ENCODE data around the gene MOGAT1. TPM values are rescaled to one million over a fixed set of nuclear protein-coding genes. Genes with fewer than 3 reads are reported as not detected.
A peak's percentile ranks its signal among the peaks of the same experiment; 100 is the strongest.

The MOGAT1 gene
- total and polyA plus RNA-seq, 2 of the 13 experiments (the other 11 are each of a cell fraction or from before 2014, with no cell fraction given), result 0.98 to 4.3 TPM

GRCh38 chr2:222708274-222708710 lies 36.8 kb downstream of the MOGAT1 start (continued):
- TF ChIP-seq, protein P1, sequence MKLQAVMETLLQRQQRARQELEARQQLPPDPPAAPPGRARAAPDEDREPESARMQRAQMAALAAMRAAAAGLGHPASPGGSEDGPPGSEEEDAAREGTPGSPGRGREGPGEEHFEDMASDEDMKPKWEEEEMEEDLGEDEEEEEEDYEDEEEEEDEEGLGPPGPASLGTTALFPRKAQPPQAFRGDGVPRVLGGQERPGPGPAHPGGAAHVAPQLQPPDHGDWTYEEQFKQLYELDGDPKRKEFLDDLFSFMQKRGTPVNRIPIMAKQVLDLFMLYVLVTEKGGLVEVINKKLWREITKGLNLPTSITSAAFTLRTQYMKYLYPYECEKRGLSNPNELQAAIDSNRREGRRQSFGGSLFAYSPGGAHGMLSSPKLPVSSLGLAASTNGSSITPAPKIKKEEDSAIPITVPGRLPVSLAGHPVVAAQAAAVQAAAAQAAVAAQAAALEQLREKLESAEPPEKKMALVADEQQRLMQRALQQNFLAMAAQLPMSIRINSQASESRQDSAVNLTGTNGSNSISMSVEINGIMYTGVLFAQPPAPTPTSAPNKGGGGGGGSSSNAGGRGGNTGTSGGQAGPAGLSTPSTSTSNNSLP (IDR thresholded peaks at IDR 0.05; ENCODE audit: low read depth, low read length), result peak; percentile 67
- no peak for TF ChIP-seq ZNF549 (CRISPR knock-in tag; IDR thresholded peaks at IDR 0.05)
- TF ChIP-seq CTCF (CRISPR knock-in tag; IDR thresholded peaks at IDR 0.05), result peak; percentile 94
- TF ChIP-seq, protein P2, sequence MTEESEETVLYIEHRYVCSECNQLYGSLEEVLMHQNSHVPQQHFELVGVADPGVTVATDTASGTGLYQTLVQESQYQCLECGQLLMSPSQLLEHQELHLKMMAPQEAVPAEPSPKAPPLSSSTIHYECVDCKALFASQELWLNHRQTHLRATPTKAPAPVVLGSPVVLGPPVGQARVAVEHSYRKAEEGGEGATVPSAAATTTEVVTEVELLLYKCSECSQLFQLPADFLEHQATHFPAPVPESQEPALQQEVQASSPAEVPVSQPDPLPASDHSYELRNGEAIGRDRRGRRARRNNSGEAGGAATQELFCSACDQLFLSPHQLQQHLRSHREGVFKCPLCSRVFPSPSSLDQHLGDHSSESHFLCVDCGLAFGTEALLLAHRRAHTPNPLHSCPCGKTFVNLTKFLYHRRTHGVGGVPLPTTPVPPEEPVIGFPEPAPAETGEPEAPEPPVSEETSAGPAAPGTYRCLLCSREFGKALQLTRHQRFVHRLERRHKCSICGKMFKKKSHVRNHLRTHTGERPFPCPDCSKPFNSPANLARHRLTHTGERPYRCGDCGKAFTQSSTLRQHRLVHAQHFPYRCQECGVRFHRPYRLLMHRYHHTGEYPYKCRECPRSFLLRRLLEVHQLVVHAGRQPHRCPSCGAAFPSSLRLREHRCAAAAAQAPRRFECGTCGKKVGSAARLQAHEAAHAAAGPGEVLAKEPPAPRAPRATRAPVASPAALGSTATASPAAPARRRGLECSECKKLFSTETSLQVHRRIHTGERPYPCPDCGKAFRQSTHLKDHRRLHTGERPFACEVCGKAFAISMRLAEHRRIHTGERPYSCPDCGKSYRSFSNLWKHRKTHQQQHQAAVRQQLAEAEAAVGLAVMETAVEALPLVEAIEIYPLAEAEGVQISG (CRISPR knock-in tag; IDR thresholded peaks at IDR 0.05), result peak; percentile 62
- no peak for TF ChIP-seq ZNF652 (CRISPR knock-in tag; IDR thresholded peaks at IDR 0.05; ENCODE audit: borderline replicate concordance, low read depth)
- 0 out of 2 replicates have a peak, but pooled peaks have one; percentile 56 for TF ChIP-seq NFKBIZ (CRISPR knock-in tag; IDR thresholded peaks at IDR 0.05)
- TF ChIP-seq, protein P3, sequence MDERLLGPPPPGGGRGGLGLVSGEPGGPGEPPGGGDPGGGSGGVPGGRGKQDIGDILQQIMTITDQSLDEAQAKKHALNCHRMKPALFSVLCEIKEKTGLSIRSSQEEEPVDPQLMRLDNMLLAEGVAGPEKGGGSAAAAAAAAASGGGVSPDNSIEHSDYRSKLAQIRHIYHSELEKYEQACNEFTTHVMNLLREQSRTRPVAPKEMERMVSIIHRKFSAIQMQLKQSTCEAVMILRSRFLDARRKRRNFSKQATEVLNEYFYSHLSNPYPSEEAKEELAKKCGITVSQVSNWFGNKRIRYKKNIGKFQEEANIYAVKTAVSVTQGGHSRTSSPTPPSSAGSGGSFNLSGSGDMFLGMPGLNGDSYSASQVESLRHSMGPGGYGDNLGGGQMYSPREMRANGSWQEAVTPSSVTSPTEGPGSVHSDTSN (CRISPR knock-in tag; IDR thresholded peaks at IDR 0.05), result no peak
- TF ChIP-seq IRF2 (CRISPR knock-in tag; IDR thresholded peaks at IDR 0.05), result peak; percentile 50; the same call in 1 of the 2 replicates
- 0 out of 2 replicates have a peak, but pooled peaks have one; percentile 61 for TF ChIP-seq KLF9 (CRISPR knock-in tag; IDR thresholded peaks at IDR 0.05; ENCODE audit: low read depth)
- TF ChIP-seq SUZ12 (IDR thresholded peaks at IDR 0.05; ENCODE audit: low read depth, low read length), result no peak
- TF ChIP-seq AHR (CRISPR knock-in tag; IDR thresholded peaks at IDR 0.05), result 0 out of 2 replicates have a peak, but pooled peaks have one; percentile 50
- TF ChIP-seq, protein P4, sequence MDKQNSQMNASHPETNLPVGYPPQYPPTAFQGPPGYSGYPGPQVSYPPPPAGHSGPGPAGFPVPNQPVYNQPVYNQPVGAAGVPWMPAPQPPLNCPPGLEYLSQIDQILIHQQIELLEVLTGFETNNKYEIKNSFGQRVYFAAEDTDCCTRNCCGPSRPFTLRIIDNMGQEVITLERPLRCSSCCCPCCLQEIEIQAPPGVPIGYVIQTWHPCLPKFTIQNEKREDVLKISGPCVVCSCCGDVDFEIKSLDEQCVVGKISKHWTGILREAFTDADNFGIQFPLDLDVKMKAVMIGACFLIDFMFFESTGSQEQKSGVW (CRISPR knock-in tag; IDR thresholded peaks at IDR 0.05; ENCODE audit: borderline replicate concordance), result no peak
- TF ChIP-seq THAP9 (CRISPR knock-in tag; IDR thresholded peaks at IDR 0.05; ENCODE audit: borderline replicate concordance), result no peak
- TF ChIP-seq, protein P5, sequence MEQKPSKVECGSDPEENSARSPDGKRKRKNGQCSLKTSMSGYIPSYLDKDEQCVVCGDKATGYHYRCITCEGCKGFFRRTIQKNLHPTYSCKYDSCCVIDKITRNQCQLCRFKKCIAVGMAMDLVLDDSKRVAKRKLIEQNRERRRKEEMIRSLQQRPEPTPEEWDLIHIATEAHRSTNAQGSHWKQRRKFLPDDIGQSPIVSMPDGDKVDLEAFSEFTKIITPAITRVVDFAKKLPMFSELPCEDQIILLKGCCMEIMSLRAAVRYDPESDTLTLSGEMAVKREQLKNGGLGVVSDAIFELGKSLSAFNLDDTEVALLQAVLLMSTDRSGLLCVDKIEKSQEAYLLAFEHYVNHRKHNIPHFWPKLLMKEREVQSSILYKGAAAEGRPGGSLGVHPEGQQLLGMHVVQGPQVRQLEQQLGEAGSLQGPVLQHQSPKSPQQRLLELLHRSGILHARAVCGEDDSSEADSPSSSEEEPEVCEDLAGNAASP (CRISPR knock-in tag; IDR thresholded peaks at IDR 0.05; ENCODE audit: borderline replicate concordance), result peak; percentile 42; the same call in 1 of the 2 replicates
- peak; percentile 78; the same call in 1 of the 2 replicates for TF ChIP-seq KDM3A (CRISPR knock-in tag; IDR thresholded peaks at IDR 0.05; ENCODE audit: low read depth)
- TF ChIP-seq HNF4A (CRISPR knock-in tag; IDR thresholded peaks at IDR 0.05), result no peak; the same call in 1 of the 2 replicates
- peak; percentile 45 for TF ChIP-seq TBL1XR1 (IDR thresholded peaks at IDR 0.05; ENCODE audit: borderline replicate concordance, low read length, partially characterized antibody)

All from HepG2 (cell line).